Uterus (tissue), 4 donors: Measurements from ENCODE around the gene VRK2. TPM values are rescaled to one million over a fixed set of nuclear protein-coding genes. Genes with fewer than 3 reads are reported as not detected.
"Not testable (repeated sequence)": the region's sequence is repeated elsewhere in the genome, so short reads cannot be mapped to it uniquely, and the experiment has no call there.

Experiments
- DNase-seq, 2 donors: peaks; one replicate each; pipeline ENCODE4 v3.0.0-alpha.2; 2019 to 2020
- H3K27ac ChIP-seq, 2 donors: fragments of 200-600 bp; sonication (generic); 1 replicate in 1 of 2; 2 replicates in 1 of 2; pipeline ENCODE4 v1.5.1; 2016 to 2018
- H3K27me3 ChIP-seq, 2 donors: fragments of 200-600 bp; sonication (generic); one replicate each; pipeline ENCODE4 v1.5.1; 2018 to 2019; ENCODE audit warnings: control low read depth in 1 of 2
- H3K36me3 ChIP-seq, 2 donors: fragments of 200-600 bp; sonication (generic); one replicate each; pipeline ENCODE4 v1.5.1; 2019; ENCODE audit warnings: control low read depth in 1 of 2
- H3K4me1 ChIP-seq, 2 donors: fragments of 200-600 bp; sonication (generic); one replicate each; pipeline ENCODE4 v1.5.1; 2018 to 2019; ENCODE audit warnings: control low read depth in 1 of 2
- H3K4me3 ChIP-seq, 2 donors: fragments of 200-600 bp; sonication (generic); 1 replicate in 1 of 2; 2 replicates in 1 of 2; pipeline ENCODE4 v1.5.1; 2018 to 2019; ENCODE audit warnings: mild to moderate bottlenecking in 1 of 2
- H3K9me3 ChIP-seq, 2 donors: fragments of 200-600 bp; sonication (generic); one replicate each; pipeline ENCODE4 v1.5.1; 2019; ENCODE audit warnings: control low read depth in 1 of 2
- POLR2A ChIP-seq, 2 donors: fragments of 450-650 bp; IDR thresholded peaks; one replicate each; pipeline ENCODE4 v1.6.1; 2016; ENCODE audit warnings: antibody characterized with exemption in 2 of 2, mild to moderate bottlenecking in 1 of 2, moderate library complexity in 1 of 2
- intact Hi-C: fragments of 100-400 bp; cut with DNase I; formaldehyde crosslinking; loops from one replicate; pipeline ENCODE4 v1.15.1; 2023; ENCODE audit warnings: low total_unique reads
- total RNA-seq, 4 donors: library from RNA; depleted of rRNA in 3 of 4; stranded (reverse); fragments of >200 nt in 3 of 4; gene quantifications; one replicate each; pipeline versions ENCODE4 v1.1.0 to v1.2.4, GENCODE V29; 2014 to 2023
- TF ChIP-seq, protein P1 (sequence below), 4 experiments: fragments of 200-600 bp in 2 of 4; fragments of 450-650 bp in 2 of 4; sonication (generic) in 2 of 4; IDR thresholded peaks; one replicate each; pipeline ENCODE4 v1.5.1; 2016 to 2019; ENCODE audit warnings: antibody characterized with exemption in 4 of 4, mild to moderate bottlenecking in 2 of 4, moderate library complexity in 1 of 4
- donor health status: DM: yes; HTN: yes; CAD: no.

Gene VRK2
- total RNA-seq, 4 donors from 2014 or later = 17.1 to 30.3 (median 25.7) TPM

DNA sequence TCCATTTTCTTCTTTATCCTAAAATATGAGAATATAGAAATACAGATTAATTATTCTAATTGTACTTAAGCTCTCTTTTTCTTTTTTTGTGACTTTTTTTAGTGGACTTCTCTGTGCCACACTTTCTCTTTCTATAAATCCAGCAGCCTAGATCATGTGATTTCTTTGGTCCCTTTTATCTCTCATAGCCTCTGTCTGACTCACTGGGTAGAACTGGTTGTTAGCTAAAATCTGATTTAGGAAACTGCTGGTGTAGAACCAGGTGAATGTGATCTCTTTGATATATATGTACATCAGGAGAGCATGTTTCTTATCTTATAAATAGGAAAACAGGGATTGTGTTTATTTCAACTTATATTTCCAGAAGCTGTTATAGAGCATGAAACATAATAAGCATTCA lies 54.9 kb downstream of the VRK2 start:
- Histone ChIP-seq H3K27ac (no peak overlapping the region), H3K4me3 (no peak overlapping the region), H3K27me3 (no peaks in the 10 kb centered on the region), H3K4me1 (no peaks in the 10 kb centered on the region), H3K9me3 (no peaks in the 10 kb centered on the region), H3K36me3 (no peaks in the 10 kb centered on the region)
- DNase-seq = no peak
- TF ChIP-seq, protein P1, sequence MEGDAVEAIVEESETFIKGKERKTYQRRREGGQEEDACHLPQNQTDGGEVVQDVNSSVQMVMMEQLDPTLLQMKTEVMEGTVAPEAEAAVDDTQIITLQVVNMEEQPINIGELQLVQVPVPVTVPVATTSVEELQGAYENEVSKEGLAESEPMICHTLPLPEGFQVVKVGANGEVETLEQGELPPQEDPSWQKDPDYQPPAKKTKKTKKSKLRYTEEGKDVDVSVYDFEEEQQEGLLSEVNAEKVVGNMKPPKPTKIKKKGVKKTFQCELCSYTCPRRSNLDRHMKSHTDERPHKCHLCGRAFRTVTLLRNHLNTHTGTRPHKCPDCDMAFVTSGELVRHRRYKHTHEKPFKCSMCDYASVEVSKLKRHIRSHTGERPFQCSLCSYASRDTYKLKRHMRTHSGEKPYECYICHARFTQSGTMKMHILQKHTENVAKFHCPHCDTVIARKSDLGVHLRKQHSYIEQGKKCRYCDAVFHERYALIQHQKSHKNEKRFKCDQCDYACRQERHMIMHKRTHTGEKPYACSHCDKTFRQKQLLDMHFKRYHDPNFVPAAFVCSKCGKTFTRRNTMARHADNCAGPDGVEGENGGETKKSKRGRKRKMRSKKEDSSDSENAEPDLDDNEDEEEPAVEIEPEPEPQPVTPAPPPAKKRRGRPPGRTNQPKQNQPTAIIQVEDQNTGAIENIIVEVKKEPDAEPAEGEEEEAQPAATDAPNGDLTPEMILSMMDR (IDR thresholded peaks at IDR 0.05) = no peak
- TF ChIP-seq POLR2A (IDR thresholded peaks at IDR 0.05) = no peak
- intact Hi-C loops = no loop called here

DNA sequence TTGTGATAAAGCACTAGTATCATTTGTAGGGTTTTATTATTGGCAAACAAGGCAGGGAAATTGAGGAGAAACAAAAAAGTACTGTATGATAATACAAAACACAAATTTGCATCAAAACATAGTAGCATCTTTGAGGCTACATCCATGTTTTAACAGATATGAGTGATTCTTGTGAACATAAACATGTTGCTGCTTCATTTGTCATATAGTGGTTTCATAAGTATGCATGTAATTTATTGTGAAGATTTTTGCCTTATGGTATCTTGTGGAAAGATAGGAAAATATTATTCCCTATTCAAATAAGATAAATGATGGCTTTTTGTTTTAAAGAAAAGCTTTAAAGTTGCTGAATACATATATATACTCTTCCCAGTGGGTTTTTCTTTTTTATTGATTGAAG lies 60.3 kb downstream of the VRK2 start:
- Histone ChIP-seq H3K4me1 (no peaks in the 10 kb centered on the region), H3K36me3 (no peaks in the 10 kb centered on the region), H3K9me3 (no peaks in the 10 kb centered on the region), H3K27ac (no peak overlapping the region), H3K4me3 (no peak overlapping the region), H3K27me3 (no peaks in the 10 kb centered on the region)
- intact Hi-C loops = no loop called here
- DNase-seq = no peak
- TF ChIP-seq POLR2A (IDR thresholded peaks at IDR 0.05) = no peak
- TF ChIP-seq, protein P1 (IDR thresholded peaks at IDR 0.05) = no peak

DNA sequence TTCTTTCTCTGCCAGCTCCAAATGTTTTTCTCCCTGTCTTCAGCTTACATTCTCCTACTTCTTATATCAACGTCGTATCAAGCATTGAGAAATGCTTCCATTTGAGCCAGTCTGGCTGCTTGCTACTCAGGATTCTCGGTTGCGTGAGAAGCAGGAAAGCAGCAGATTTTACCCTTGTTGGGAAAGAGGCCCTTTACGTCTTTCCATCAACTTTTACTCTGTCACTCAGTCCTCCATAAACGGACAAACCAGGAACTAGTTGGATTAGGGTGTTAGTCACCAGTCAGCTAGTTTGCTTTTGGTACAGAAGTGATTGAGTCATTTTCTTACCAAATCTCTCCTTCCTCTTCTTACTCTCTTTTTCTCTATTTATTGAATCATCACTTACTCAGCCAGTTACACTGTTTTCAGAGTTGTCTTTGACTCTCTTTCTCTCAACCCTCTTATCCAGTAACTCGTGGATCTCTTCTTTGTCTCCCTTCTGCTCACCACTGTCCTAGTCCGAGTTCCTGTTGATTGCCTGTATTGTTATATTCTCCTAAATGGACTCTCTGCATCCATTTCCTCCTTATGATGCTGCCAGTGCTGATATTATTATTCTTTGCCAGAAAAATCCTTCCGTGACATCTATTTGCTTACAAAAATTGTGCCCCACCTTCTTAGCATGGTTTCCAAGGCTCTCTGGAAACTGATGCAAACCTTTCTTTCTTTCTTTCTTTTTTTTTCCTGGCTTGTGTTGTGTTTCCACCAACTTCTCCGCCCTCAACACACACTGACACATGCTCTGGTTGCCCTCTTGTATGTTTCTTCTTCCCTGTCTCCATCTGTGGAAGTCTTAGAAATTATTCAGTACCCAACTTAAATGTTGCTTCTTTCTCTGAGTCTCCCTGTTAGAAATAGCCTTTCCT lies 61.5 kb downstream of the VRK2 start:
- H3K36me3 ChIP-seq = no peaks in the 10 kb centered on the region
- no peak for TF ChIP-seq POLR2A (IDR thresholded peaks at IDR 0.05)
- H3K27ac ChIP-seq = no peak overlapping the region
- H3K4me3 ChIP-seq = no peak overlapping the region
- no peak for DNase-seq
- no peaks in the 10 kb centered on the region for H3K4me1 ChIP-seq
- H3K9me3 ChIP-seq = no peaks in the 10 kb centered on the region
- intact Hi-C loops = no loop called here
- no peaks in the 10 kb centered on the region for H3K27me3 ChIP-seq

DNA sequence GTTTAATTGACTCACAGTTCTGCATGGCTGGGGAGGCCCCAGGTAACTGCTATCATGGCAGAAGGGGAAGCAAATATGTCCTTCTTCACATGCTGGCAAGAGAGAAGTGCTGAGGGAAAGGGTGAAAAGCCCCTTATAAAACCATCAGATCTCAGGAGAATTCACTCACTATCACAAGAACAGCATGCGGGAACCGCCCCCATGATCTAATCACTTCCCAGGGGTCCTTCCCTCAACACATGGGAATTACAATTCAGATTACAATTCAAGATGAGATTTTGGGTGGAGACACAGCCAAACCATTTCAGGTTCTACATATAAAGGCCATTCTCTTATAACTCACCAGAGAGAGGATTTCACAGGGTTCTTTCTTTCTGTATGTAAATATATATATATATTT lies 62.9 kb downstream of the VRK2 start:
- Histone ChIP-seq H3K27ac (no peak overlapping the region), H3K36me3 (no peaks in the 10 kb centered on the region), H3K9me3 (no peaks in the 10 kb centered on the region), H3K27me3 (no peaks in the 10 kb centered on the region), H3K4me3 (no peak overlapping the region), H3K4me1 (no peaks in the 10 kb centered on the region)
- no peak for TF ChIP-seq POLR2A (IDR thresholded peaks at IDR 0.05)
- TF ChIP-seq, protein P1 (IDR thresholded peaks at IDR 0.05) = no peak
- DNase-seq = no peak
- intact Hi-C loops = no loop called here

DNA sequence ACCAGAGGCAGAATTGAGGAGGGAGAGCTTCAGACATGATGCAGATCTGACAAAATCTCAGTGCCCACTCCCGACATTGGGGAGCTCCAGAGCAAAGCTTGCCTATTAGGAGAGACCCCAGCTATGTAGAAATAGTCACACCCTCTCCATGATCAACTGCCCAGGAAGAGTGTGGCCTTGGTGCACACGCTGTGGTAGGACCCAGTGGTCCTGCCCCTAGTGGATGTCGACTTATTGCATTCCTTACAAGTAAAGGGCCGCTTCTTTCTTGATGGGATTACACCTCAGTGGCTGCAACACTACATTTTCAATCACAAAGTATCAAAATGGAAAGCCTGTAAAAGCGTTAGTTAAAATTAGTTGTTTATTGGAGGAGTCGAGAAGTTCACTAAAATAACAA lies 64.2 kb downstream of the VRK2 start:
- intact Hi-C loops = no loop called here
- TF ChIP-seq POLR2A (IDR thresholded peaks at IDR 0.05) = no peak
- TF ChIP-seq, protein P1 (IDR thresholded peaks at IDR 0.05) = no peak
- no peak overlapping the region for H3K4me3 ChIP-seq
- no peaks in the 10 kb centered on the region for H3K4me1 ChIP-seq
- H3K27ac ChIP-seq = no peak overlapping the region
- no peaks in the 10 kb centered on the region for H3K36me3 ChIP-seq
- H3K27me3 ChIP-seq = no peaks in the 10 kb centered on the region
- H3K9me3 ChIP-seq = no peaks in the 10 kb centered on the region
- DNase-seq = no peak

DNA sequence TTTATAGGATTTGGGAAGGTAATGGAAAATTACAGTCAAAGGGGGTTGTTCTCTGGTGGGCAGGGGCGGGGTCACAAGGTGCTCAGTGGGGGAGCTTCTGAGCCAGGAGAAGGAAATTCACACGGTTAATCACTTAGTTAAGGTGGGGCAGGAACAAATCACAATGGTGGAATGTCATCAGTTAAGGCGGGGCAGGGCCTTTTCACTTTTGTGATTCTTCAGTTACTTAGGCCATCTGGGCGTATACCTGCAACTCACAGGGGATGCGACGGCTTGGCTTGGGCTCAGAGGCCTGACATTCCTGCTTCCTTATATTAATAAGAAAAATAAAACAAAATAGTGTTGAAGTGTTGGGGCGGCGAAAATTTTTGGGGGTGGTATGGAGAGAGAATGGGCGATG lies 67.0 kb downstream of the VRK2 start:
- H3K4me3 ChIP-seq, DNase-seq, H3K27ac ChIP-seq, intact Hi-C loops, H3K36me3 ChIP-seq, H3K27me3 ChIP-seq, H3K4me1 ChIP-seq, H3K9me3 ChIP-seq: not testable (repeated sequence)
